MCF 10A (cell line): ENCODE data around the gene ZNF469. TPM values are rescaled to one million over a fixed set of nuclear protein-coding genes. Genes with fewer than 3 reads are reported as not detected.

Experiments
- BruUV-seq: library from RNA; stranded (reverse); fragments of 400-500 nt; replicated peaks from 2 replicates; lab custom pipeline; 2021; lab: Mats Ljungman, UMichigan
- CTCF ChIA-PET: fragments of 300-600 bp; sonication (Branson Sonifier 250); formaldehyde crosslinking; extraction: SDS; loops from one replicate; lab custom pipeline; 2021; ENCODE audit warnings: antibody characterized with exemption, inconsistent platforms; lab: Yijun Ruan, JAX
- POLR2A ChIA-PET: fragments of 300-600, 350-650 bp; sonication (Branson Sonifier 250); formaldehyde crosslinking; extraction: SDS; loops from one replicate; lab custom pipeline; 2020; ENCODE audit warnings: antibody characterized with exemption, inconsistent platforms; lab: Yijun Ruan, JAX
- DNase-seq: peaks from one replicate; pipeline ENCODE4 v3.0.0-alpha.2; 2018; ENCODE audit not compliant: unreplicated experiment
- H3K27ac Mint-ChIP-seq: one replicate; pipeline ENCODE4 v1.8.0; 2022; ENCODE audit warnings: mild to moderate bottlenecking, low read depth, mixed read lengths; ENCODE audit not compliant: unreplicated experiment
- H3K27me3 Mint-ChIP-seq: one replicate; pipeline ENCODE4 v1.8.0; 2022; ENCODE audit warnings: mixed read lengths; ENCODE audit not compliant: insufficient read depth, unreplicated experiment
- H3K36me3 Mint-ChIP-seq: one replicate; pipeline ENCODE4 v1.8.0; 2022; ENCODE audit warnings: mild to moderate bottlenecking, moderate library complexity, mixed read lengths; ENCODE audit not compliant: insufficient read depth, unreplicated experiment
- H3K4me1 Mint-ChIP-seq: one replicate; pipeline ENCODE4 v1.8.0; 2022; ENCODE audit warnings: mixed read lengths; ENCODE audit not compliant: insufficient read depth, unreplicated experiment
- H3K4me3 Mint-ChIP-seq: one replicate; pipeline ENCODE4 v1.8.0; 2022; ENCODE audit warnings: mild to moderate bottlenecking, moderate library complexity, mixed read lengths; ENCODE audit not compliant: unreplicated experiment
- H3K9me3 Mint-ChIP-seq: one replicate; pipeline ENCODE4 v1.8.0; 2022; ENCODE audit warnings: mixed read lengths; ENCODE audit not compliant: unreplicated experiment
- CTCF ChIP-seq: fragments of 200-600 bp; IDR thresholded peaks from one replicate; pipeline ENCODE4 v1.8.0; 2022; ENCODE audit warnings: antibody characterized with exemption, mild to moderate bottlenecking; ENCODE audit not compliant: unreplicated experiment
- intact Hi-C: fragments of 100-400 bp; cut with micrococcal nuclease; formaldehyde crosslinking; loops from 2 replicates; pipeline ENCODE4 v1.14.1; 2022
- total RNA-seq: library from RNA; stranded (reverse); gene quantifications from 2 replicates; pipeline ENCODE4 v1.2.3, GENCODE V29; 2022

ZNF469 gene
- total RNA-seq, 1 experiment from 2014 or later, result not detected

GRCh38 chr16:88394426-88394825 is 11.7 kb downstream of the ZNF469 start:
- H3K27me3 Mint-ChIP-seq, result peaks cover 83% of the 10 kb centered on the region
- ChIA-PET POLR2A (no interaction called here), CTCF (no interaction called here)
- no peak overlapping the region for H3K4me3 Mint-ChIP-seq
- no peaks in the 10 kb centered on the region for H3K4me1 Mint-ChIP-seq
- peaks cover 9% of the 10 kb centered on the region for H3K9me3 Mint-ChIP-seq
- no TSS peak for BruUV-seq
- intact Hi-C loops, result no loop called here
- TF ChIP-seq CTCF, result no peak
- no peak for DNase-seq
- no peaks in the 10 kb centered on the region for H3K36me3 Mint-ChIP-seq
- no peak overlapping the region for H3K27ac Mint-ChIP-seq

- intact Hi-C loops, result no loop called here
- POLR2A ChIA-PET, result no interaction called here
- no peak overlapping the region for H3K27ac Mint-ChIP-seq
- no peaks in the 10 kb centered on the region for H3K4me1 Mint-ChIP-seq
- H3K4me3 Mint-ChIP-seq, result no peak overlapping the region
- H3K27me3 Mint-ChIP-seq, result peaks cover 68% of the 10 kb centered on the region
- DNase-seq, result no peak
- peaks cover 9% of the 10 kb centered on the region for H3K9me3 Mint-ChIP-seq
- no TSS peak for BruUV-seq
- CTCF ChIA-PET, result interaction anchor here (0.7 kb wide), 1 partner anchor 22 kb away, joined by 3 read pairs; no protein-coding TSS in a partner anchor
- no peak for TF ChIP-seq CTCF
- no peaks in the 10 kb centered on the region for H3K36me3 Mint-ChIP-seq
Observed at GRCh38 chr16:88395669-88396584, 13.2 kb downstream of the ZNF469 start.

GRCh38 chr16:88398170-88398873 is 15.6 kb downstream of the ZNF469 start:
- no TSS peak for BruUV-seq
- no peaks in the 10 kb centered on the region for H3K4me1 Mint-ChIP-seq
- ChIA-PET POLR2A (no interaction called here), CTCF (no interaction called here)
- peaks cover 46% of the 10 kb centered on the region for H3K27me3 Mint-ChIP-seq
- DNase-seq, result no peak
- intact Hi-C loops, result no loop called here
- H3K27ac Mint-ChIP-seq, result no peak overlapping the region
- TF ChIP-seq CTCF, result no peak
- H3K4me3 Mint-ChIP-seq, result no peak overlapping the region
- H3K36me3 Mint-ChIP-seq, result no peaks in the 10 kb centered on the region
- peaks cover 19% of the 10 kb centered on the region for H3K9me3 Mint-ChIP-seq

GRCh38 chr16:88398874-88399178 is 16.1 kb downstream of the ZNF469 start:
- intact Hi-C loops, result no loop called here
- Mint-ChIP-seq H3K4me1 (no peaks in the 10 kb centered on the region), H3K27ac (no peak overlapping the region), H3K27me3 (peaks cover 46% of the 10 kb centered on the region), H3K9me3 (peaks cover 19% of the 10 kb centered on the region), H3K36me3 (no peaks in the 10 kb centered on the region), H3K4me3 (no peak overlapping the region)
- DNase-seq, result no peak
- ChIA-PET POLR2A (no interaction called here), CTCF (no interaction called here)
- TF ChIP-seq CTCF, result no peak
- no TSS peak for BruUV-seq
